Stromal cell of bone marrow (primary cell): Measurements from ENCODE around the gene CRYBG3.

Source experiments
- DNase-seq: peaks from one replicate; pipeline ENCODE4 v3.0.0-alpha.2; 2012; ENCODE audit warnings: low read depth

The CRYBG3 gene

GRCh38 chr3:97948351-97949109, 126.7 kb downstream of the CRYBG3 start:
- no peak for DNase-seq

GRCh38 chr3:97949110-97949485, 127.3 kb downstream of the CRYBG3 start:
- no peak for DNase-seq

- no peak for DNase-seq
Measured at GRCh38 chr3:97949743-97950142, 127.9 kb downstream of the CRYBG3 start.

- no peak for DNase-seq
Measured at GRCh38 chr3:97950360-97950759, 128.5 kb downstream of the CRYBG3 start.

- DNase-seq, result peak; percentile 76
Measured at GRCh38 chr3:97952280-97952679, 130.5 kb downstream of the CRYBG3 start.

- no peak for DNase-seq
Measured at GRCh38 chr3:97952872-97953271, 131.1 kb downstream of the CRYBG3 start.

GRCh38 chr3:97954228-97954827, 132.5 kb downstream of the CRYBG3 start:
- DNase-seq, result no peak

GRCh38 chr3:97956051-97956450, 134.2 kb downstream of the CRYBG3 start:
- DNase-seq, result no peak

- DNase-seq, result no peak
Measured at GRCh38 chr3:97957617-97958311, 136.0 kb downstream of the CRYBG3 start.

- no peak for DNase-seq
Measured at GRCh38 chr3:97958396-97958795, 136.6 kb downstream of the CRYBG3 start.

GRCh38 chr3:97958796-97959195, 137.0 kb downstream of the CRYBG3 start:
- no peak for DNase-seq

GRCh38 chr3:97959872-97960271, 138.1 kb downstream of the CRYBG3 start:
- no peak for DNase-seq

- DNase-seq, result no peak
Measured at GRCh38 chr3:97960551-97960950, 138.7 kb downstream of the CRYBG3 start.

GRCh38 chr3:97960993-97961766, 139.4 kb downstream of the CRYBG3 start:
- DNase-seq, result no peak

- no peak for DNase-seq
Measured at GRCh38 chr3:97967966-97968365, 146.2 kb downstream of the CRYBG3 start.

- DNase-seq, result no peak
Measured at GRCh38 chr3:97968376-97968775, 146.6 kb downstream of the CRYBG3 start.

GRCh38 chr3:97969541-97969940, 147.7 kb downstream of the CRYBG3 start:
- no peak for DNase-seq

GRCh38 chr3:97970156-97970555, 148.3 kb downstream of the CRYBG3 start:
- no peak for DNase-seq

- DNase-seq, result no peak
Measured at GRCh38 chr3:97970956-97971620, 149.3 kb downstream of the CRYBG3 start.

GRCh38 chr3:97971679-97972567, 150.1 kb downstream of the CRYBG3 start, which contains the start of gene RIOX2:
Gene RIOX2, minus strand, starts transcription at chr3:97972431. Its CDS starts 4,838 bp downstream, at chr3:97967593.
- DNase-seq, result peak; percentile 31

- no peak for DNase-seq
Measured at GRCh38 chr3:97972976-97973375, 151.2 kb downstream of the CRYBG3 start.
